Endothelial cell of umbilical vein (primary cell): ENCODE measurements around the gene DNAH6. TPM values are rescaled to one million over a fixed set of nuclear protein-coding genes. Genes with fewer than 3 reads are reported as not detected.

ENCODE experiments used
- BruUV-seq: library from RNA; stranded (reverse); fragments of 400-500 nt; replicated peaks from 2 replicates; lab custom pipeline; 2021; lab: Mats Ljungman, UMichigan
- CTCF ChIA-PET: fragments of 300-600, 350-600 bp; sonication (Branson Sonifier 250); formaldehyde crosslinking; loops from one replicate; lab custom pipeline; 2021; ENCODE audit warnings: antibody characterized with exemption, inconsistent platforms; lab: Charles Lee
- POLR2A ChIA-PET: fragments of 300-600, 350-600 bp; sonication (Branson Sonifier 250); formaldehyde crosslinking; loops from one replicate; lab custom pipeline; 2021; ENCODE audit warnings: antibody characterized with exemption, inconsistent platforms; lab: Charles Lee
- DNase-seq: peaks from one replicate; pipeline ENCODE4 v3.0.0-alpha.2; 2011; ENCODE audit warnings: low read depth, low spot score
- FAIRE-seq: peaks from 2 replicates; lab custom pipeline; 2011; peaks lifted over from hg19 to GRCh38; lab: Jason Lieb, UNC
- H2AFZ ChIP-seq: 2 replicates; pipeline ENCODE4 v1.6.0; 2012; ENCODE audit warnings: low read depth, low read length, control low read depth, inconsistent platforms
- H3K27ac ChIP-seq: 2 replicates; pipeline ENCODE4 v1.5.1; 2011; ENCODE audit warnings: low read depth, mild to moderate bottlenecking, control low read depth, low read length, moderate library complexity; ENCODE audit not compliant: insufficient read depth
- H3K27me3 ChIP-seq, 2 experiments: 2 replicates each; pipeline versions ENCODE4 v1.6.0 to v1.6.1; 2011; ENCODE audit warnings: low read length in 2 of 2, mixed read lengths in 1 of 2; ENCODE audit not compliant: control insufficient read depth in 2 of 2, insufficient read depth in 2 of 2
- H3K36me3 ChIP-seq, 2 experiments: 2 replicates in 1 of 2; 3 replicates in 1 of 2; pipeline ENCODE4 v1.5.1; 2011; ENCODE audit warnings: low read length in 2 of 2, mild to moderate bottlenecking in 1 of 2, moderate library complexity in 1 of 2; ENCODE audit not compliant: control insufficient read depth in 2 of 2, insufficient read depth in 2 of 2; ENCODE audit errors: extremely low read depth in 1 of 2
- H3K4me1 ChIP-seq: 3 replicates; pipeline ENCODE4 v1.5.1; 2011; ENCODE audit warnings: mild to moderate bottlenecking, low read length; ENCODE audit not compliant: control insufficient read depth, insufficient read depth; ENCODE audit errors: extremely low read depth
- H3K4me2 ChIP-seq: 2 replicates; pipeline ENCODE4 v1.6.1; 2011; ENCODE audit warnings: low read length, control low read depth, mixed read lengths; ENCODE audit not compliant: insufficient read depth
- H3K4me3 ChIP-seq, 3 experiments: fragments of 200-600 bp in 1 of 3; sonication (generic), shearing (Covaris generic) in 1 of 3; replicated peaks in 1 of 3; 2 replicates each; pipeline ENCODE4 v1.5.1; 2011 to 2016; ENCODE audit warnings: control low read depth in 3 of 3, low read length in 3 of 3, mild to moderate bottlenecking in 2 of 3, inconsistent platforms in 1 of 3, low read depth in 1 of 3, moderate library complexity in 1 of 3; ENCODE audit not compliant: insufficient read depth in 1 of 3
- H3K79me2 ChIP-seq: 2 replicates; pipeline ENCODE4 v1.6.0; 2012; ENCODE audit warnings: low read length, inconsistent platforms; ENCODE audit not compliant: control insufficient read depth, insufficient read depth
- H3K9ac ChIP-seq: replicated peaks from 2 replicates; pipeline ENCODE3; 2011; ENCODE audit warnings: low read length, control low read depth; ENCODE audit not compliant: insufficient read depth; ENCODE audit errors: extremely low read depth
- H3K9me1 ChIP-seq: replicated peaks from 3 replicates; pipeline ENCODE4 v1.6.0; 2011; ENCODE audit warnings: mild to moderate bottlenecking, low read length; ENCODE audit not compliant: control insufficient read depth, insufficient read depth; ENCODE audit errors: extremely low read depth
- H3K9me3 ChIP-seq: replicated peaks from 2 replicates; pipeline ENCODE4 v1.5.1; 2012; ENCODE audit warnings: low read length, inconsistent platforms; ENCODE audit not compliant: control insufficient read depth, insufficient read depth
- H4K20me1 ChIP-seq: replicated peaks from 2 replicates; pipeline ENCODE3; 2011; ENCODE audit warnings: mild to moderate bottlenecking, low read length; ENCODE audit not compliant: control insufficient read depth, insufficient read depth; ENCODE audit errors: extremely low read depth
- CTCF ChIP-seq, 2 donors: IDR thresholded peaks; 1 replicate in 1 of 2; 2 replicates in 1 of 2; pipeline ENCODE4 v1.5.1; 2011; ENCODE audit warnings: low read length in 2 of 2, mild to moderate bottlenecking in 2 of 2, moderate library complexity in 2 of 2, control low read depth in 1 of 2, inconsistent platforms in 1 of 2, low read depth in 1 of 2; ENCODE audit not compliant: insufficient read depth in 1 of 2; ENCODE audit errors: extremely low read depth in 1 of 2
- EZH2 ChIP-seq: IDR thresholded peaks from 2 replicates; pipeline ENCODE4 v1.6.1; 2012; ENCODE audit warnings: borderline replicate concordance, low read depth, mild to moderate bottlenecking, moderate library complexity, low read length, inconsistent platforms; ENCODE audit not compliant: severe bottlenecking
- FOS ChIP-seq: IDR thresholded peaks from 2 replicates; pipeline ENCODE4 v1.6.1; 2011; ENCODE audit warnings: mild to moderate bottlenecking, low read length, moderate library complexity, borderline replicate concordance; ENCODE audit not compliant: insufficient read depth
- GATA2 ChIP-seq: IDR thresholded peaks from 2 replicates; pipeline ENCODE4 v1.7.0; 2011; ENCODE audit warnings: low read depth, mild to moderate bottlenecking, moderate library complexity, mixed read lengths, low read length; ENCODE audit not compliant: insufficient read length, insufficient read depth
- JUN ChIP-seq: IDR thresholded peaks from 2 replicates; pipeline ENCODE4 v1.6.1; 2011; ENCODE audit warnings: borderline replicate concordance, low read depth; ENCODE audit not compliant: insufficient read length, insufficient read depth
- MAX ChIP-seq: IDR thresholded peaks from 2 replicates; pipeline ENCODE4 v1.6.1; 2011; ENCODE audit not compliant: insufficient read depth, insufficient read length
- MYC ChIP-seq: IDR thresholded peaks from one replicate; pipeline ENCODE4 v1.6.1; 2011; ENCODE audit warnings: mild to moderate bottlenecking, low read depth, low read length
- POLR2A ChIP-seq: IDR thresholded peaks from 2 replicates; pipeline ENCODE4 v1.6.1; 2012; ENCODE audit warnings: low read depth, mild to moderate bottlenecking, control low read depth, low read length
- POLR2AphosphoS5 ChIP-seq: IDR thresholded peaks from 2 replicates; pipeline ENCODE4 v1.6.1; 2012; ENCODE audit warnings: low read depth, mild to moderate bottlenecking, control low read depth, low read length, moderate library complexity; ENCODE audit not compliant: insufficient read depth
- dilution Hi-C: fragments of 300-500 bp; cut with MboI; formaldehyde crosslinking; loops from one replicate; pipeline ENCODE4 v1.15.0; 2019; ENCODE audit warnings: low sequenced_read_pairs; ENCODE audit not compliant: extremely low pct_ligation_motif_present
- intact Hi-C: fragments of 100-400 bp; cut with micrococcal nuclease; formaldehyde crosslinking; loops from one replicate; pipeline ENCODE4 v1.10.0; 2022
- polyA plus RNA-seq, 4 experiments: library from polyadenylated mRNA; depleted of rRNA in 3 of 4; stranded (reverse) in 3 of 4; unstranded in 1 of 4; fragments of >200 nt; gene quantifications; 2 replicates each; pipeline versions ENCODE4 v1.2.1 to v1.2.3, GENCODE V29; 2011 to 2012; ENCODE audit warnings: missing spikeins in 1 of 4
- total RNA-seq: library from RNA; stranded (reverse); gene quantifications from 2 replicates; pipeline ENCODE4 v1.2.3, GENCODE V29; 2021

The DNAH6 gene
- total and polyA plus RNA-seq, 2 donors (not counting 3 experiments of a cell fraction or from before 2014, with no cell fraction given): 0.24 TPM; not detected in 1

DNA sequence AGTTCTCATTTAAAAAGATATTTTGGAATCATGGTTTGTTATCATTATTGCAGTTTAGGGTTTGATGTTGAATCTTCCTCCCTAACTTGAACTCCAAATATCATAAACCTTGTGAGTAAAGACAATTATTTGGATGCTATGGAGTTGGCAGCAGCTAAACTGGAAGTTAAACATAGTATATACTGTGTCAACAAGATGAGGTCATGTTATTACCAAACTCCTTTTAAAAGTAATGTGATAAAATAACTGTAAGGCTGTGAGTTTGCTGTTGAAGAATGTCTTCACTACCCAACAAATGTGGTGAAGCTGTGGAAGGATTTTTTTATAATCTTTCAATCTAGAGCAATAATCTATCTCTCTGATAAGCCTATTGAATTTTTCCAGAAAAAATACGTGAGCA is 16.0 kb downstream of the DNAH6 start:
- Histone ChIP-seq H3K36me3 (no peaks in the 10 kb centered on the region), H2AFZ (no peak overlapping the region), H3K4me2 (no peak overlapping the region), H3K27me3 (peaks cover 1 to 4% of the 10 kb centered on the region in 2 experiments), H4K20me1 (no peaks in the 10 kb centered on the region), H3K9me3 (no peaks in the 10 kb centered on the region), H3K9me1 (no peaks in the 10 kb centered on the region), H3K27ac (no peak overlapping the region), H3K9ac (no peak overlapping the region), H3K4me1 (no peaks in the 10 kb centered on the region), H3K4me3 (no peak overlapping the region), H3K79me2 (no peaks in the 10 kb centered on the region)
- CTCF ChIA-PET: interaction anchor here (1.8 kb wide), 1 partner anchor 11 kb away, joined by 3 read pairs; no protein-coding TSS in a partner anchor
- no peak for DNase-seq
- BruUV-seq: no TSS peak
- dilution Hi-C loops: no loop called here
- TF ChIP-seq MAX (no peak), POLR2A (no peak), JUN (no peak), POLR2AphosphoS5 (no peak), GATA2 (no peak), FOS (no peak), EZH2 (no peak), CTCF (IDR thresholded peaks at IDR 0.05; ENCODE audit: extremely low read depth in 1 of 2, insufficient read depth in 1 of 2, low read depth in 1 of 2, low read length in 2 of 2) (no peak), MYC (no peak)
- POLR2A ChIA-PET: no interaction called here
- no peak for FAIRE-seq
- intact Hi-C loops: no loop called here
